Subcutaneous abdominal adipose tissue (tissue), 5 donors: ENCODE results near the gene MTRF1L.
"Not testable (repeated sequence)": the region's sequence is repeated elsewhere in the genome, so short reads cannot be mapped to it uniquely, and the experiment has no call there.

ENCODE experiments used
- H3K27ac ChIP-seq: one replicate; pipeline ENCODE4 v1.7.0; 2013; ENCODE audit warnings: low read depth, mild to moderate bottlenecking, inconsistent platforms, low read length, moderate library complexity
- H3K27me3 ChIP-seq, 5 donors: one replicate each; pipeline ENCODE4 v1.7.0; 2013; ENCODE audit warnings: low read length in 5 of 5, inconsistent platforms in 1 of 5; ENCODE audit not compliant: control insufficient read depth in 5 of 5, insufficient read depth in 4 of 5
- H3K36me3 ChIP-seq, 5 donors: one replicate each; pipeline ENCODE4 v1.7.0; 2013; ENCODE audit warnings: low read length in 5 of 5; ENCODE audit not compliant: control insufficient read depth in 5 of 5, insufficient read depth in 5 of 5
- H3K4me1 ChIP-seq, 5 donors: one replicate each; pipeline ENCODE4 v1.7.0; 2013; ENCODE audit warnings: low read length in 5 of 5, mild to moderate bottlenecking in 3 of 5, moderate library complexity in 1 of 5; ENCODE audit not compliant: control insufficient read depth in 5 of 5, insufficient read depth in 5 of 5
- H3K4me3 ChIP-seq, 5 donors: one replicate each; pipeline ENCODE4 v1.7.0; 2013; ENCODE audit warnings: low read length in 5 of 5, low read depth in 1 of 5
- H3K9ac ChIP-seq, 5 donors: one replicate each; pipeline ENCODE4 v1.7.0; 2013; ENCODE audit warnings: low read length in 5 of 5, mild to moderate bottlenecking in 4 of 5, moderate library complexity in 3 of 5
- H3K9me3 ChIP-seq, 5 donors: one replicate each; pipeline ENCODE4 v1.7.0; 2013; ENCODE audit warnings: low read length in 5 of 5; ENCODE audit not compliant: control insufficient read depth in 5 of 5
- donor health status: healthy.
- donor health status: healthy.
- donor health status: healthy.
- donor health status: healthy.
- donor health status: healthy.

The MTRF1L gene

GRCh38 chr6:152976749-152977148, 25.8 kb downstream of the MTRF1L start:
- Histone ChIP-seq H3K27ac (no peak overlapping the region), H3K9ac (no peak overlapping the region), H3K9me3 (no peaks in the 10 kb centered on the region), H3K27me3 (no peaks in the 10 kb centered on the region), H3K4me3 (no peak overlapping the region), H3K36me3 (peaks cover 3 to 15% (median 4%) of the 10 kb centered on the region in 5 donors), H3K4me1 (peaks cover 0 to under 1% (median 0%) of the 10 kb centered on the region in 5 donors)

- no peak overlapping the region for H3K4me3 ChIP-seq
- H3K9me3 ChIP-seq, result no peaks in the 10 kb centered on the region
- no peaks in the 10 kb centered on the region for H3K4me1 ChIP-seq
- peak overlapping the region in 1 of 5 donors; percentile 33 for H3K9ac ChIP-seq
- no peaks in the 10 kb centered on the region for H3K27me3 ChIP-seq
- H3K27ac ChIP-seq, result no peak overlapping the region
- H3K36me3 ChIP-seq, result peaks cover 10 to 27% (median 15%) of the 10 kb centered on the region in 5 donors
Measured at GRCh38 chr6:152975204-152975915, 27.1 kb downstream of the MTRF1L start.

- H3K4me1 ChIP-seq, result no peaks in the 10 kb centered on the region
- no peaks in the 10 kb centered on the region for H3K27me3 ChIP-seq
Measured at GRCh38 chr6:152973916-152974315, 28.6 kb downstream of the MTRF1L start.

GRCh38 chr6:152969688-152970418, 32.7 kb downstream of the MTRF1L start:
- no peak overlapping the region for H3K27ac ChIP-seq
- H3K9ac ChIP-seq, result no peak overlapping the region
- peaks cover 16 to 40% (median 24%) of the 10 kb centered on the region in 5 donors for H3K36me3 ChIP-seq
- peaks cover 0 to 5% (median 0%) of the 10 kb centered on the region in 5 donors for H3K9me3 ChIP-seq
- H3K27me3 ChIP-seq, result no peaks in the 10 kb centered on the region
- H3K4me1 ChIP-seq, result no peaks in the 10 kb centered on the region
- no peak overlapping the region for H3K4me3 ChIP-seq

More at GRCh38 chr6:152973916-152974315, 28.6 kb downstream of the MTRF1L start:
- Histone ChIP-seq H3K9me3 (no peaks in the 10 kb centered on the region), H3K36me3 (peaks cover 17 to 40% (median 24%) of the 10 kb centered on the region in 5 donors), H3K9ac (no peak overlapping the region), H3K4me3 (no peak overlapping the region), H3K27ac (no peak overlapping the region)

GRCh38 chr6:152966168-152966894, 36.2 kb downstream of the MTRF1L start:
- not testable (repeated sequence) for H3K4me3 ChIP-seq, H3K9me3 ChIP-seq, H3K4me1 ChIP-seq, H3K9ac ChIP-seq, H3K27me3 ChIP-seq, H3K27ac ChIP-seq
- peaks cover 13 to 21% (median 14%) of the 10 kb centered on the region in 5 donors for H3K36me3 ChIP-seq

- H3K9me3 ChIP-seq, result peaks cover 0 to 7% (median 0%) of the 10 kb centered on the region in 5 donors
- no peaks in the 10 kb centered on the region for H3K4me1 ChIP-seq
- H3K27ac ChIP-seq, result no peak overlapping the region
- H3K27me3 ChIP-seq, result no peaks in the 10 kb centered on the region
- H3K36me3 ChIP-seq, result no peaks in the 10 kb centered on the region
- no peak overlapping the region for H3K4me3 ChIP-seq
- no peak overlapping the region for H3K9ac ChIP-seq
Measured at GRCh38 chr6:152959333-152959732, 43.2 kb downstream of the MTRF1L start.

- H3K27me3 ChIP-seq, result no peaks in the 10 kb centered on the region
Measured at GRCh38 chr6:152957796-152958195, 44.7 kb downstream of the MTRF1L start.

GRCh38 chr6:152954443-152954842, 48.1 kb downstream of the MTRF1L start:
- Histone ChIP-seq H3K27me3 (no peaks in the 10 kb centered on the region), H3K36me3 (no peaks in the 10 kb centered on the region), H3K4me3 (no peak overlapping the region), H3K27ac (no peak overlapping the region), H3K4me1 (no peaks in the 10 kb centered on the region), H3K9me3 (peaks cover 0 to 7% (median 0%) of the 10 kb centered on the region in 5 donors), H3K9ac (no peak overlapping the region)

More at GRCh38 chr6:152957796-152958195, 44.7 kb downstream of the MTRF1L start:
- Histone ChIP-seq H3K9ac (no peak overlapping the region), H3K9me3 (peaks cover 0 to 7% (median 0%) of the 10 kb centered on the region in 5 donors), H3K36me3 (no peaks in the 10 kb centered on the region), H3K4me1 (no peaks in the 10 kb centered on the region), H3K4me3 (no peak overlapping the region), H3K27ac (no peak overlapping the region)

GRCh38 chr6:152952866-152953509, 49.5 kb downstream of the MTRF1L start:
- no peak overlapping the region for H3K9ac ChIP-seq
- peaks cover 0 to 6% (median 4%) of the 10 kb centered on the region in 5 donors for H3K4me1 ChIP-seq
- H3K27me3 ChIP-seq, result peaks cover 0 to 5% (median 0%) of the 10 kb centered on the region in 5 donors
- H3K27ac ChIP-seq, result no peak overlapping the region
- H3K4me3 ChIP-seq, result no peak overlapping the region
- no peaks in the 10 kb centered on the region for H3K36me3 ChIP-seq
- peaks cover 0 to 7% (median 0%) of the 10 kb centered on the region in 5 donors for H3K9me3 ChIP-seq
